GM12878 (cell line): Measurements from ENCODE around the gene NAP1L5. TPM values are rescaled to one million over a fixed set of nuclear protein-coding genes. Genes with fewer than 3 reads are reported as not detected.
A peak's percentile ranks its signal among the peaks of the same experiment; 100 is the strongest.

Experiments used
- ATAC-seq: fragments of 200-7000 bp; cut with Tn5 transposase; 3 replicates; pipeline ENCODE4 v1.9.1; 2020; ENCODE audit warnings: mild to moderate bottlenecking, moderate library complexity
- BruUV-seq: library from RNA; stranded (reverse); fragments of 400-500 nt; replicated peaks from 2 replicates; lab custom pipeline; 2021; lab: Mats Ljungman, UMichigan
- CTCF ChIA-PET: fragments of 300-600 bp; sonication (Branson Sonifier 250); formaldehyde crosslinking; extraction: SDS; loops from one replicate; lab custom pipeline; 2021; ENCODE audit warnings: inconsistent platforms; lab: Yijun Ruan, JAX
- POLR2A ChIA-PET: fragments of 350-600 bp; formaldehyde crosslinking; extraction: SDS; loops from one replicate; lab custom pipeline; 2021; ENCODE audit warnings: inconsistent platforms; lab: Charles Lee
- RAD21 ChIA-PET: fragments of 300-600 bp; sonication (Branson Sonifier 250); formaldehyde crosslinking; loops from one replicate; lab custom pipeline; 2023; ENCODE audit warnings: antibody characterized with exemption; ENCODE audit not compliant: unreplicated experiment; lab: Charles Lee
- SMC1A ChIA-PET: fragments of 300-600 bp; sonication (Branson Sonifier 250); formaldehyde crosslinking; loops from one replicate; lab custom pipeline; 2023; ENCODE audit not compliant: unreplicated experiment, uncharacterized antibody; lab: Charles Lee
- DNase-seq: peaks from one replicate; pipeline ENCODE4 v3.0.0-alpha.2; 2011; ENCODE audit warnings: low read depth, low spot score
- FAIRE-seq: peaks from 3 replicates; lab custom pipeline; 2011; peaks lifted over from hg19 to GRCh38; lab: Jason Lieb, UNC
- H2AFZ ChIP-seq: 2 replicates; pipeline ENCODE4 v1.6.0; 2011; ENCODE audit warnings: low read depth, low read length, control low read depth; ENCODE audit not compliant: control insufficient read depth
- H3K27ac ChIP-seq: 2 replicates; pipeline ENCODE4 v1.5.1; 2011; ENCODE audit warnings: control low read depth; ENCODE audit not compliant: control insufficient read depth, insufficient read depth
- H3K27me3 ChIP-seq, 2 experiments: replicated peaks in 1 of 2; 2 replicates each; pipeline versions ENCODE4 v1.6.0 to v1.6.1; 2011; ENCODE audit warnings: low read length in 1 of 2; ENCODE audit not compliant: control insufficient read depth in 2 of 2, insufficient read depth in 2 of 2
- H3K36me3 ChIP-seq, 2 experiments: 2 replicates each; pipeline ENCODE4 v1.5.1; 2011; ENCODE audit warnings: low read length in 1 of 2; ENCODE audit not compliant: control insufficient read depth in 2 of 2, insufficient read depth in 2 of 2
- H3K4me1 ChIP-seq: 2 replicates; pipeline ENCODE4 v1.6.1; 2011; ENCODE audit warnings: mild to moderate bottlenecking, low read length, moderate library complexity, mixed read lengths; ENCODE audit not compliant: control insufficient read depth, insufficient read depth
- H3K4me2 ChIP-seq: 2 replicates; pipeline ENCODE4 v1.6.0; 2011; ENCODE audit warnings: control low read depth; ENCODE audit not compliant: control insufficient read depth, insufficient read depth
- H3K4me3 ChIP-seq: fragments of 200-600 bp; sonication (generic); 2 replicates; pipeline ENCODE4 v1.5.1; 2016
- H3K79me2 ChIP-seq: 2 replicates; pipeline ENCODE4 v1.6.0; 2011; ENCODE audit warnings: low read length; ENCODE audit not compliant: control insufficient read depth, insufficient read depth
- H3K9ac ChIP-seq: 2 replicates; pipeline ENCODE4 v1.8.0; 2011; ENCODE audit warnings: low read length, control low read depth, mixed read lengths; ENCODE audit not compliant: control insufficient read depth, insufficient read depth
- H3K9me3 ChIP-seq: replicated peaks from 3 replicates; pipeline ENCODE4 v1.5.1; 2011; ENCODE audit warnings: mild to moderate bottlenecking, low read length; ENCODE audit not compliant: control insufficient read depth, insufficient read depth
- H4K20me1 ChIP-seq: 2 replicates; pipeline ENCODE4 v1.6.0; 2011; ENCODE audit not compliant: control insufficient read depth, insufficient read depth
- ASH2L ChIP-seq: fragments of 300-600, 200-600 bp; sonication (generic); IDR thresholded peaks from 2 replicates; pipeline ENCODE4 v1.6.1; 2017; ENCODE audit warnings: low read depth, mild to moderate bottlenecking, borderline replicate concordance
- CREB1 ChIP-seq: IDR thresholded peaks from 2 replicates; pipeline ENCODE4 v1.6.1; 2012; ENCODE audit warnings: low read depth, mild to moderate bottlenecking, inconsistent platforms
- CREM ChIP-seq: IDR thresholded peaks from 2 replicates; pipeline ENCODE4 v1.6.1; 2014; ENCODE audit warnings: antibody characterized with exemption, low read depth
- FOS ChIP-seq: IDR thresholded peaks from 3 replicates; pipeline ENCODE4 v1.6.1; 2011; ENCODE audit warnings: borderline replicate concordance; ENCODE audit not compliant: insufficient read length; ENCODE audit errors: extremely low read depth
- HDAC6 ChIP-seq: fragments of 200-600 bp; sonication (generic); IDR thresholded peaks from one replicate; pipeline ENCODE4 v1.8.0; 2017; ENCODE audit warnings: antibody characterized with exemption; ENCODE audit not compliant: unreplicated experiment
- KLF5 ChIP-seq: fragments of 450-650 bp; IDR thresholded peaks from 2 replicates; pipeline ENCODE4 v1.6.1; 2014; ENCODE audit warnings: mild to moderate bottlenecking; ENCODE audit not compliant: partially characterized antibody
- MXI1 ChIP-seq: fragments of 150-350 bp; IDR thresholded peaks from 2 replicates; pipeline ENCODE4 v1.6.1; 2011; ENCODE audit warnings: low read depth, mild to moderate bottlenecking, inconsistent platforms, low read length, improper control_type of control experiment
- NFXL1 ChIP-seq: fragments of 450-650 bp; IDR thresholded peaks from 2 replicates; pipeline ENCODE4 v1.6.1; 2017; ENCODE audit warnings: antibody characterized with exemption, mild to moderate bottlenecking, borderline replicate concordance
- PBX3 ChIP-seq: IDR thresholded peaks from 2 replicates; pipeline ENCODE4 v1.6.1; 2011; ENCODE audit warnings: mild to moderate bottlenecking, low read depth, low read length, moderate library complexity; ENCODE audit not compliant: insufficient replicate concordance
- SUZ12 ChIP-seq: fragments of 200-600 bp; sonication (generic); IDR thresholded peaks from one replicate; pipeline ENCODE4 v1.6.1; 2018; ENCODE audit warnings: antibody characterized with exemption, mild to moderate bottlenecking; ENCODE audit not compliant: unreplicated experiment
- USF2 ChIP-seq: IDR thresholded peaks from 2 replicates; pipeline ENCODE4 v1.6.1; 2011; ENCODE audit warnings: low read depth, low read length, improper control_type of control experiment, borderline replicate concordance
- ZBTB40 ChIP-seq: fragments of 450-650 bp; IDR thresholded peaks from 2 replicates; pipeline ENCODE4 v1.6.1; 2016; ENCODE audit warnings: mild to moderate bottlenecking, moderate library complexity, borderline replicate concordance
- WGBS: methylation state at CpG from one replicate; pipeline ENCODE4 v1.1.6; 2016; ENCODE audit warnings: low lambda C conversion rate; ENCODE audit not compliant: insufficient replicate concordance, insufficient coverage; ENCODE audit errors: missing lambda C conversion rate; 5-methylcytosine and 5-hydroxymethylcytosine counted together
- in situ Hi-C: fragments of 300-500 bp; cut with MboI; formaldehyde crosslinking; loops from 9 replicates; pipeline ENCODE4 v1.14.3; 2018; ENCODE audit warnings: mixed read lengths
- intact Hi-C: fragments of 100-400 bp; cut with micrococcal nuclease; formaldehyde crosslinking; loops from one replicate; pipeline ENCODE4 v1.14.2; 2022; ENCODE audit not compliant: unreplicated experiment
- polyA plus RNA-seq, 11 experiments: library from polyadenylated mRNA; depleted of rRNA in 4 of 11; unstranded in 6 of 11; stranded (reverse) in 5 of 11; fragments of >200 nt; fragmentation: Nextera tagmentation in 4 of 11; fragmentation: Illumina TruSeq in 1 of 11; extraction: Ambion mirVana in 4 of 11; extraction: Trizol in 1 of 11; gene quantifications; 1 replicate in 1 of 11; 2 replicates in 10 of 11; pipeline versions ENCODE4 v1.2.1 to v1.2.3, GENCODE V29; 2011 to 2016; ENCODE audit warnings: inconsistent platforms in 2 of 11, missing spikeins in 2 of 11, low read depth in 1 of 11
- total RNA-seq, 4 experiments: library from RNA; depleted of rRNA in 3 of 4; stranded (reverse); fragments of >200 nt in 3 of 4; fragmentation: Illumina TruSeq in 1 of 4; extraction: Trizol in 1 of 4; gene quantifications; 2 replicates each; pipeline versions ENCODE4 v1.2.1 to v1.2.3, GENCODE V29; 2013 to 2021

NAP1L5 gene
- total and polyA plus RNA-seq, 10 of the 15 experiments (the other 5 are each of a cell fraction or from before 2014, with no cell fraction given): 2.1 to 5.3 (median 3.7) TPM

- intact Hi-C loops: no loop called here
Measured at GRCh38 chr4:88697141-88697540, 488 bp downstream of the NAP1L5 start.

More at GRCh38 chr4:88697141-88697540, 488 bp downstream of the NAP1L5 start:
- SMC1A ChIA-PET: no interaction called here
- no peak for TF ChIP-seq ASH2L
- TF ChIP-seq FOS: no peak
- TF ChIP-seq NFXL1: 0 out of 2 replicates have a peak, but pooled peaks have one; percentile 75
- no peak for TF ChIP-seq CREM
- TF ChIP-seq ZBTB40: no peak
- peak; percentile 65 for TF ChIP-seq CREB1
- no peak for TF ChIP-seq HDAC6
- TF ChIP-seq MXI1: no peak
- TF ChIP-seq PBX3: no peak
- TF ChIP-seq KLF5: no peak
- no peak for TF ChIP-seq SUZ12
- no peak for TF ChIP-seq USF2
- TF ChIP-seq, all 136 proteins: peak for 2
- ChIA-PET CTCF (interaction anchor here (0.6 kb wide), 1 partner anchor 312 kb away, joined by 3 read pairs; no protein-coding TSS in a partner anchor), POLR2A (no interaction called here), RAD21 (no interaction called here)
- H4K20me1 ChIP-seq: no peaks in the 10 kb centered on the region
- peak overlapping the region; percentile 82 for H3K4me3 ChIP-seq
- H3K9me3 ChIP-seq: no peaks in the 10 kb centered on the region
- in situ Hi-C loops: no loop called here
- H3K4me1 ChIP-seq: no peaks in the 10 kb centered on the region
- no peak for FAIRE-seq
- peak overlapping the region; percentile 57 for H3K9ac ChIP-seq
- H3K36me3 ChIP-seq: no peaks in the 10 kb centered on the region
- H3K4me2 ChIP-seq: peak overlapping the region; percentile 65
- DNase-seq: no peak
- BruUV-seq: no TSS peak
- no peaks in the 10 kb centered on the region for H3K27me3 ChIP-seq
- H3K79me2 ChIP-seq: no peaks in the 10 kb centered on the region
- peak; percentile 44 for ATAC-seq
- WGBS: 42% methylated on average over 18 of the region's 18 CpGs
- peak overlapping the region; percentile 33 for H3K27ac ChIP-seq
- peak overlapping the region; percentile 76 for H2AFZ ChIP-seq
